H1 (cell line): ENCODE measurements around the gene GYS2. TPM values are rescaled to one million over a fixed set of nuclear protein-coding genes. Genes with fewer than 3 reads are reported as not detected.

Experiments used
- CTCF ChIA-PET: fragments of 300-600 bp; sonication (Branson Sonifier 250); formaldehyde crosslinking; loops from one replicate; lab custom pipeline; 2021; ENCODE audit not compliant: partially characterized antibody; lab: Charles Lee
- POLR2A ChIA-PET: fragments of 300-600 bp; sonication (Branson Sonifier 250); formaldehyde crosslinking; loops from one replicate; lab custom pipeline; 2021; ENCODE audit warnings: inconsistent platforms; ENCODE audit not compliant: partially characterized antibody; lab: Charles Lee
- DNase-seq, 2 experiments: peaks; one replicate each; pipeline versions ENCODE4 v3.0.0 to v3.0.0-alpha.2; 2010 to 2022; ENCODE audit warnings: low spot score in 2 of 2, low read depth in 1 of 2, mixed read lengths in 1 of 2
- FAIRE-seq: peaks from 2 replicates; lab custom pipeline; 2011; peaks lifted over from hg19 to GRCh38; lab: Jason Lieb, UNC
- H2AFZ ChIP-seq: 2 replicates; pipeline ENCODE4 v1.8.1; 2012; ENCODE audit warnings: low read length, inconsistent platforms
- H2AK5ac ChIP-seq: 2 replicates; pipeline ENCODE4 v1.6.1; 2013; ENCODE audit warnings: low read depth, low read length
- H2BK120ac ChIP-seq: replicated peaks from 2 replicates; pipeline ENCODE3; 2013; ENCODE audit warnings: low read depth, low read length, inconsistent platforms
- H2BK12ac ChIP-seq: 2 replicates; pipeline ENCODE4 v1.6.1; 2013; ENCODE audit warnings: low read depth, low read length
- H2BK15ac ChIP-seq: 2 replicates; pipeline ENCODE4 v1.6.1; 2013; ENCODE audit warnings: low read length
- H2BK20ac ChIP-seq: 2 replicates; pipeline ENCODE4 v1.6.1; 2013; ENCODE audit warnings: low read length
- H2BK5ac ChIP-seq: 2 replicates; pipeline ENCODE4 v1.6.1; 2013; ENCODE audit warnings: low read depth, low read length
- H3K14ac ChIP-seq: 2 replicates; pipeline ENCODE4 v1.6.1; 2013; ENCODE audit warnings: inconsistent platforms; ENCODE audit not compliant: insufficient read length
- H3K18ac ChIP-seq: 2 replicates; pipeline ENCODE4 v1.6.1; 2013; ENCODE audit warnings: low read length; ENCODE audit errors: extremely low read depth
- H3K23ac ChIP-seq: 2 replicates; pipeline ENCODE4 v1.6.1; 2013; ENCODE audit warnings: inconsistent platforms; ENCODE audit not compliant: insufficient read length
- H3K23me2 ChIP-seq: 2 replicates; pipeline ENCODE4 v1.6.1; 2013; ENCODE audit warnings: low read depth, low read length
- H3K27ac ChIP-seq: 2 replicates; pipeline ENCODE4 v1.6.1; 2011; ENCODE audit warnings: low read depth, low read length, inconsistent platforms
- H3K27me3 ChIP-seq, 4 experiments: replicated peaks in 1 of 4; 1 replicate in 1 of 4; 2 replicates in 3 of 4; pipeline versions ENCODE4 v1.6.1 to v1.8.1; 2011 to 2013; ENCODE audit warnings: low read length in 3 of 4, mild to moderate bottlenecking in 3 of 4, inconsistent platforms in 2 of 4, mixed read lengths in 2 of 4, moderate library complexity in 1 of 4; ENCODE audit not compliant: control insufficient read depth in 3 of 4, insufficient read depth in 3 of 4; ENCODE audit errors: extremely low read depth in 1 of 4
- H3K36me3 ChIP-seq, 4 experiments: 2 replicates each; pipeline versions ENCODE4 v1.6.1 to v1.8.1; 2011 to 2013; ENCODE audit warnings: mild to moderate bottlenecking in 4 of 4, low read length in 3 of 4, moderate library complexity in 2 of 4, control low read depth in 1 of 4, inconsistent platforms in 1 of 4; ENCODE audit not compliant: insufficient read depth in 4 of 4, control insufficient read depth in 2 of 4
- H3K4ac ChIP-seq: replicated peaks from 2 replicates; pipeline ENCODE3; 2013; ENCODE audit warnings: low read length, low read depth, mixed read lengths, inconsistent platforms; ENCODE audit not compliant: insufficient read length
- H3K4me1 ChIP-seq, 4 experiments: replicated peaks in 1 of 4; 1 replicate in 1 of 4; 2 replicates in 3 of 4; pipeline versions ENCODE4 v1.6.1 to v1.8.1; 2011 to 2013; ENCODE audit warnings: low read length in 3 of 4, inconsistent platforms in 2 of 4, mixed read lengths in 1 of 4; ENCODE audit not compliant: insufficient read depth in 4 of 4, control insufficient read depth in 3 of 4
- H3K4me2 ChIP-seq, 2 experiments: 2 replicates each; pipeline versions ENCODE4 v1.6.1 to v1.8.1; 2011 to 2013; ENCODE audit warnings: low read depth in 2 of 2, low read length in 2 of 2, control low read depth in 1 of 2, inconsistent platforms in 1 of 2, mild to moderate bottlenecking in 1 of 2; ENCODE audit not compliant: insufficient read depth in 1 of 2
- H3K4me3 ChIP-seq, 4 experiments: fragments of 200-600, 300-600 bp in 1 of 4; sonication (generic), shearing (Covaris generic), sonication (Bioruptor Twin) in 1 of 4; 2 replicates each; pipeline versions ENCODE4 v1.5.1 to v1.8.1; 2011 to 2016; ENCODE audit warnings: low read length in 4 of 4, low read depth in 3 of 4, control low read depth in 2 of 4, inconsistent platforms in 2 of 4, mild to moderate bottlenecking in 2 of 4, mixed read lengths in 1 of 4, moderate library complexity in 1 of 4; ENCODE audit not compliant: insufficient read depth in 2 of 4; ENCODE audit errors: extremely low read depth in 1 of 4
- H3K56ac ChIP-seq: replicated peaks from 2 replicates; pipeline ENCODE3; 2013; ENCODE audit warnings: low read depth, mild to moderate bottlenecking, mixed read lengths, low read length, inconsistent platforms; ENCODE audit not compliant: insufficient read length
- H3K79me1 ChIP-seq: 2 replicates; pipeline ENCODE4 v1.6.1; 2013; ENCODE audit warnings: low read depth, low read length, control low read depth
- H3K79me2 ChIP-seq, 2 experiments: 2 replicates each; pipeline versions ENCODE4 v1.6.1 to v1.8.1; 2012 to 2013; ENCODE audit warnings: low read length in 2 of 2, mild to moderate bottlenecking in 2 of 2, inconsistent platforms in 1 of 2; ENCODE audit not compliant: insufficient read depth in 2 of 2, control insufficient read depth in 1 of 2
- H3K9ac ChIP-seq, 4 experiments: replicated peaks in 1 of 4; 1 replicate in 1 of 4; 2 replicates in 3 of 4; pipeline versions ENCODE4 v1.6.1 to v1.8.1; 2011 to 2013; ENCODE audit warnings: low read depth in 3 of 4, low read length in 3 of 4, control low read depth in 2 of 4, mild to moderate bottlenecking in 2 of 4, moderate library complexity in 2 of 4, inconsistent platforms in 1 of 4; ENCODE audit errors: extremely low read depth in 1 of 4
- H3K9me3 ChIP-seq, 2 experiments: 2 replicates each; pipeline versions ENCODE4 v1.6.1 to v1.8.1; 2012 to 2013; ENCODE audit warnings: mild to moderate bottlenecking in 2 of 2, moderate library complexity in 2 of 2, control low read depth in 1 of 2, inconsistent platforms in 1 of 2, low read depth in 1 of 2, low read length in 1 of 2, mixed read lengths in 1 of 2; ENCODE audit not compliant: insufficient read depth in 2 of 2
- H4K20me1 ChIP-seq, 2 experiments: replicated peaks in 1 of 2; 2 replicates each; pipeline versions ENCODE3 to v1.8.1; 2011 to 2013; ENCODE audit warnings: inconsistent platforms in 2 of 2, low read length in 2 of 2, mild to moderate bottlenecking in 1 of 2; ENCODE audit not compliant: insufficient read depth in 2 of 2, control insufficient read depth in 1 of 2
- H4K5ac ChIP-seq: 2 replicates; pipeline ENCODE4 v1.6.1; 2013; ENCODE audit warnings: low read length, low read depth, mixed read lengths, inconsistent platforms; ENCODE audit not compliant: insufficient read length
- H4K8ac ChIP-seq: 2 replicates; pipeline ENCODE4 v1.8.0; 2013; ENCODE audit warnings: mild to moderate bottlenecking, moderate library complexity, low read length, inconsistent platforms; ENCODE audit not compliant: insufficient read depth; ENCODE audit errors: extremely low read depth
- H4K91ac ChIP-seq: replicated peaks from 2 replicates; pipeline ENCODE3; 2013; ENCODE audit warnings: low read length, mixed read lengths, inconsistent platforms; ENCODE audit not compliant: insufficient read length
- BCL11A ChIP-seq, 2 experiments: IDR thresholded peaks; one replicate each; pipeline ENCODE4 v1.6.1; 2011; ENCODE audit warnings: low read depth in 2 of 2, low read length in 2 of 2, mild to moderate bottlenecking in 2 of 2
- CEBPB ChIP-seq: IDR thresholded peaks from 2 replicates; pipeline ENCODE4 v1.6.1; 2012; ENCODE audit warnings: low read depth, low read length
- CTBP2 ChIP-seq: IDR thresholded peaks from 2 replicates; pipeline ENCODE4 v1.7.0; 2011; ENCODE audit warnings: borderline replicate concordance, mild to moderate bottlenecking, moderate library complexity, mixed read lengths, low read length; ENCODE audit not compliant: insufficient read depth, insufficient read length
- EGR1 ChIP-seq: IDR thresholded peaks from 2 replicates; pipeline ENCODE4 v1.6.1; 2011; ENCODE audit warnings: low read depth, low read length, borderline replicate concordance
- EZH2 ChIP-seq: fragments of 200-600 bp; sonication (generic); IDR thresholded peaks from 2 replicates; pipeline ENCODE4 v1.7.1; 2012; ENCODE audit warnings: low read depth, mild to moderate bottlenecking, moderate library complexity, low read length, inconsistent platforms; ENCODE audit not compliant: severe bottlenecking
- FOSL1 ChIP-seq: IDR thresholded peaks from 2 replicates; pipeline ENCODE4 v1.6.1; 2011; ENCODE audit warnings: mild to moderate bottlenecking, low read depth, low read length, moderate library complexity; ENCODE audit not compliant: insufficient read depth
- GABPA ChIP-seq: IDR thresholded peaks from 2 replicates; pipeline ENCODE4 v1.6.1; 2011; ENCODE audit warnings: mild to moderate bottlenecking, low read length, moderate library complexity, borderline replicate concordance; ENCODE audit not compliant: insufficient read depth
- HDAC6 ChIP-seq: IDR thresholded peaks from one replicate; pipeline ENCODE4 v1.7.1; 2012; ENCODE audit warnings: low read depth, mild to moderate bottlenecking, inconsistent platforms, low read length, moderate library complexity
- JUND ChIP-seq: IDR thresholded peaks from 2 replicates; pipeline ENCODE4 v1.6.1; 2011; ENCODE audit warnings: mild to moderate bottlenecking, improper control_type of control experiment, low read length
- NANOG ChIP-seq: IDR thresholded peaks from 2 replicates; pipeline ENCODE4 v1.6.1; 2011; ENCODE audit warnings: low read length, low read depth, mild to moderate bottlenecking, inconsistent platforms; ENCODE audit not compliant: insufficient read depth, poor library complexity, severe bottlenecking
- POLR2AphosphoS5 ChIP-seq: IDR thresholded peaks from 2 replicates; pipeline ENCODE4 v1.6.1; 2011; ENCODE audit warnings: low read depth, low read length
- SIX5 ChIP-seq: IDR thresholded peaks from 2 replicates; pipeline ENCODE4 v1.6.1; 2011; ENCODE audit warnings: mild to moderate bottlenecking, low read depth, low read length
- SRF ChIP-seq: IDR thresholded peaks from 2 replicates; pipeline ENCODE4 v1.6.1; 2011; ENCODE audit warnings: mild to moderate bottlenecking, low read depth, low read length, moderate library complexity
- TAF1 ChIP-seq: IDR thresholded peaks from 2 replicates; pipeline ENCODE4 v1.6.1; 2011; ENCODE audit warnings: mild to moderate bottlenecking, low read depth, low read length
- USF2 ChIP-seq: IDR thresholded peaks from 2 replicates; pipeline ENCODE4 v1.6.1; 2011; ENCODE audit warnings: low read length, improper control_type of control experiment
- polyA plus RNA-seq, 7 experiments: library from polyadenylated mRNA; depleted of rRNA in 3 of 7; stranded (reverse) in 5 of 7; unstranded in 2 of 7; fragments of >200 nt in 5 of 7; fragments of 200-250 nt in 2 of 7; gene quantifications; 1 replicate in 5 of 7; 2 replicates in 1 of 7; 4 replicates in 1 of 7; pipeline versions ENCODE4 v1.2.1 to v1.2.3, GENCODE V29; 2011 to 2013; ENCODE audit warnings: missing spikeins in 2 of 7, mixed read lengths in 2 of 7
- total RNA-seq: library from RNA; stranded (reverse); fragmentation: NEBNext Ultra II Directional; extraction: Animal tissue kit (Norgen Biotek cat#: 25700); gene quantifications from 2 replicates; pipeline ENCODE4 v1.2.1, GENCODE V29; 2021

The GYS2 gene
- total and polyA plus RNA-seq, 2 of the 8 experiments (the other 6 are each of a cell fraction or from before 2014, with no cell fraction given), result not detected

GRCh38 chr12:21553329-21553675 is 51.3 kb downstream of the GYS2 start:
- Histone ChIP-seq H3K4ac (no peak overlapping the region), H2AFZ (no peak overlapping the region), H2AK5ac (no peak overlapping the region), H3K14ac (no peak overlapping the region), H3K36me3 (no peaks in the 10 kb centered on the region), H3K27ac (no peak overlapping the region), H2BK5ac (no peak overlapping the region), H3K4me3 (no peak overlapping the region), H3K4me2 (no peak overlapping the region), H3K9ac (no peak overlapping the region), H3K18ac (no peak overlapping the region), H2BK12ac (no peak overlapping the region), H4K91ac (no peak overlapping the region), H2BK20ac (no peak overlapping the region), H3K27me3 (no peaks in the 10 kb centered on the region), H3K4me1 (no peaks in the 10 kb centered on the region), H3K9me3 (no peaks in the 10 kb centered on the region), H4K5ac (no peak overlapping the region), H3K23ac (no peak overlapping the region), H3K79me2 (no peaks in the 10 kb centered on the region), H3K23me2 (no peaks in the 10 kb centered on the region), H3K56ac (no peak overlapping the region), H3K79me1 (no peaks in the 10 kb centered on the region), H2BK15ac (no peak overlapping the region), H4K8ac (no peak overlapping the region), H4K20me1 (no peaks in the 10 kb centered on the region), H2BK120ac (no peak overlapping the region)
- no peak for FAIRE-seq
- CTCF ChIA-PET, result interaction anchor here (0.6 to 1.4 kb wide), 4 partner anchors 14 to 439 kb away, joined by 3 to 6 read pairs (median 3); no protein-coding TSS in a partner anchor
- POLR2A ChIA-PET, result interaction anchor here (0.5 kb wide), 1 partner anchor 432 kb away, joined by 4 read pairs; no protein-coding TSS in a partner anchor
- DNase-seq, result no peak
- no peak for TF ChIP-seq BCL11A (IDR thresholded peaks at IDR 0.05; ENCODE audit: low read depth in 2 of 2, low read length in 2 of 2)
- TF ChIP-seq CEBPB, result no peak
- TF ChIP-seq SIX5, result no peak
- no peak for TF ChIP-seq USF2
- TF ChIP-seq JUND, result no peak
- TF ChIP-seq NANOG, result no peak
- TF ChIP-seq EGR1, result no peak
- no peak for TF ChIP-seq HDAC6
- no peak for TF ChIP-seq CTBP2
- TF ChIP-seq EZH2, result no peak
- no peak for TF ChIP-seq FOSL1
- TF ChIP-seq TAF1, result no peak
- TF ChIP-seq SRF, result no peak
- no peak for TF ChIP-seq POLR2AphosphoS5
- no peak for TF ChIP-seq GABPA
